NCI-H1105 treated with DMSO at 0.1 percent for 48 hours (cell line): Measurements from ENCODE around the gene TRIO.
"Not testable (repeated sequence)": the region's sequence is repeated elsewhere in the genome, so short reads cannot be mapped to it uniquely, and the experiment has no call there.

Experiments
- DNase-seq: peaks from one replicate; lab custom pipeline; 2025; lab: John Stamatoyannopoulos, UW

Gene TRIO

GRCh38 chr5:14359069-14360043 lies 216.2 kb downstream of the TRIO start:
- DNase-seq = no peak

DNA sequence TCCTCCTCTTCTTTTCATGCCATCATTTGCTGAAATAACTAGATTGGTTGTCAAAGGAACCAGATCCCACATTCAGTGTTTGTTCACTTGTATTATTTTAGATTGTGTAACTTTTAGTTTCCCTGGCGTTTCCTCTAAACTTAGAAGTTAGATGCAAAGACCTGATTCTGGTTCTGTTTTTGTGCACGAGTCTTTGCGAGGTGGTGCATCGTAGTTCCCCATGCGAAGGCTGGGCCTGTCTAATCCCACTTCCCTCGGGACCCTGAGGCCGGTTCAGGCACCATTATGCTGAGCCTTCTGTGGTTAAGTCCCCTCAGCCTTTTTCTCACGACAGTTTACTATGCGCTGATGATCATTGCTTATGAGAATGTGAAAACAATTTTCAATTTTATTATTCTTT lies 219.3 kb downstream of the TRIO start:
- no peak for DNase-seq

GRCh38 chr5:14364096-14364495 lies 221.0 kb downstream of the TRIO start:
- DNase-seq = peak; percentile 4

DNA sequence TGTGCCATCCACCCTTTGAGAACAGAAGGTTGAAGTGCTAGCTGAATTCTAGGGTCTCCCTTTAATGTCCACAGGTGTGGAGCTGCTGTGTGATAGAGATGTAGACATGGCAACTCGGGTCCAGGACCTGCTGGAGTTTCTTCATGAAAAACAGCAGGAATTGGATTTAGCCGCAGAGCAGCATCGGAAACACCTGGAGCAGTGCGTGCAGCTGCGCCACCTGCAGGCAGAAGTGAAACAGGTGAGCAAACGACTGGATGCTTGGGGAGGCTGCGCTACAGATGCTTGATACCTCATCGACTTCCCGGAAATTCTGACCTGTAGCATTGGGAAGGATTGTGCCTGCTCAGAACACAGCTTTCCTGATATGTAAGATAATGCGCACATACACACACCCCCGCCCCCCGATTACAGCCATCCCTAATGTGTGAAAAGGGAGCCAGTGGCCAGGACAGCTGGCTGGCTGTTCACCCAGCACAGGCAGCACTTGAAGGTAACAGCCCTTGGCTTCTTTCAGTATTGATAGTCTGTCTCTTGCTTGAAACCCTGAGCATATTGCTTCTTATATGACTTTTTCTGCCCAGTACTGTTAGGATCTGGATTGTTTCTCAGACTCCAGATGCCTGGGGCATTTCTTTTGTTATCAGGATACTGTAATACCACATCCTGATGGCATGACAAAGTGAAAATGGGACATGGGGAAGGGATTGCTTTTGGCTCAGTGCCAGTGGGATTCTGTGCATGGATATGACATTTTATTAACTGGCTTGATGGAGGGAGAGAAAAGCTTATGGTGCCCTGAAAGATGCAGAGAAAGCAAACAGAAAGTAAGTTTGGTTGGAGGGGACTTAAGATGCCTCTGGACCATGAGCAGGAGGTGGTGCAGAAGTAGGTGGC lies 221.7 kb downstream of the TRIO start:
- DNase-seq = peak; percentile 12

DNA sequence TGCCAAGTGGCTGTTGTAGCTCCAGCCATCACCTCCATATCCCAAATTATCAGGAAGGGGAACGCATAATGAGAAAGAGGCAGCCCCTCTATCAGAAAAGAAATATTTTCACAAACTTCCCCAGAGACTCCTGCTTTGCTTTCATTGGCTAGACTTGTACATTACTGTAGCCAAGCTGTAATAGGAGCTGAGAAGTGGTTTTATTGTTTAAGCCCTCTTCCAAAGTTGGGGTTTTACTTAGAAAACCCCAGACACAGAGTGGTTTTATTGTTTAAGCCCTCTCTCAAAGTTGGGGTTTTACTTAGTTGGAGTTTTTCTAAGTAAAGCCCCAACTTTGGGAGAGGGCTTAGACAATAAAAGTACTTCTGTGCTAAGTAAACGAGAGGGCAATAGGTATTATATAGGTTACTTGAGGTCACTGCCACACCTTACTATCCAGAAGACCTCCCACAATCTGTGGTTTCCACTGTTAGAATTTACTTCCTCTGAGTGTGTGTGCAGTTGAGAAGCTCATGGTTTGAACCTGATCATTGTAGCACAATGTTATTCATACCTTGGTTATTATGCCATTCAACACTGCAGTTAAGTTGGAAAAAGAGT lies 222.8 kb downstream of the TRIO start:
- no peak for DNase-seq

DNA sequence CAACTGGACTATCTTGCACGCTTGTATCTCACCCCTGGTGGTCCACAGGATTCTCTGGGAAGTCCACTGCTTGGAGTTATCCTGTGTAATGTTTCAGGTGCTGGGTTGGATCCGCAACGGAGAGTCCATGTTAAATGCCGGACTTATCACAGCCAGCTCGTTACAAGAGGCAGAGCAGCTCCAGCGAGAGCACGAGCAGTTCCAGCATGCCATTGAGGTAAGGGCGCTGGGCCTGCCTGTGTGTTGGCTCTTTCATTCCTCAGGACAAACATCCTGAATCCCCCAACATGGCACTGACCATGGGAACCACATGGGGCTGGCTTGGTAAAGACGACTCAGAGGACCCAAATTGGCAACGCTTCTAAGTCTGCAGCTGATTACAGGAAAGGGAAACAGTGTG lies 223.6 kb downstream of the TRIO start:
- DNase-seq = no peak

GRCh38 chr5:14367364-14367763 lies 224.2 kb downstream of the TRIO start:
- no peak for DNase-seq

- DNase-seq = no peak
Observed at GRCh38 chr5:14369780-14370179, 226.6 kb downstream of the TRIO start.

DNA sequence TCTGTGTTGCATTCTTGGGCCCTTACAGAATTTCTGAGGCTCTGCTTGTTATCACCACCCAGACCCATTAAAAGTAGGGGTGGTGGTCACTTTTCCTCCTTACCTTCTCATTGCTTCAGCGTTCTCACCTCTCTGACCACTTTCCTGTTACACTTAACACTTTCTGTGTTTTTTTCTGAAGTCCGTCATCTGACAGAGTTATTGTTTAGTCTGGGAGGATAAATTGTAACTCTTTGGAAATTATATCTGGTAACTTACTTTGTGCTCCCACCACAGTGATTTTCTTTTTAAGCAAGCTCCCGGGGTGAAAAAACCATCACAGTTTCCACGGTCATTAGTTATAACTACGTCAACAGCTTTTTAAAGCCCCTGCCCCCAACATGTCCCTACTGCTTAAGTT lies 227.2 kb downstream of the TRIO start:
- DNase-seq = no peak

- no peak for DNase-seq
Observed at GRCh38 chr5:14373685-14374084, 230.5 kb downstream of the TRIO start.

DNA sequence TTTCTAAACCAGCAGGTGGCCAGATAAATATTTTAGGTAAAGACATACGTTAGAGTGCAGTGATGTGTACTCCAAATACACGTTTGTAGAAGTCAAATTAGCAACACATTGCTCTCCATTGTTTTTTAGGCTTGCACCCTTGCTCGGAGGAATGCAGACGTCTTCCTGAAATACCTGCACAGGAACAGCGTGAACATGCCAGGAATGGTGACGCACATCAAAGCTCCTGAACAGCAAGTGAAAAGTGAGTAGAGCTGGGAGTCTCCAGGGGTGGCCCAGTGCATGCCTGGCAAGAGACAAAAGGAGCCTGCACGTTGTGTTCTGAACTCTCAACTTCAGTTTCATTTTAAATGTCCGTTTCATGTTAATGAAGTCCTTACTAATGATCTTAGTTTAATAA lies 231.0 kb downstream of the TRIO start:
- no peak for DNase-seq

GRCh38 chr5:14376789-14377188 lies 233.6 kb downstream of the TRIO start:
- no peak for DNase-seq

DNA sequence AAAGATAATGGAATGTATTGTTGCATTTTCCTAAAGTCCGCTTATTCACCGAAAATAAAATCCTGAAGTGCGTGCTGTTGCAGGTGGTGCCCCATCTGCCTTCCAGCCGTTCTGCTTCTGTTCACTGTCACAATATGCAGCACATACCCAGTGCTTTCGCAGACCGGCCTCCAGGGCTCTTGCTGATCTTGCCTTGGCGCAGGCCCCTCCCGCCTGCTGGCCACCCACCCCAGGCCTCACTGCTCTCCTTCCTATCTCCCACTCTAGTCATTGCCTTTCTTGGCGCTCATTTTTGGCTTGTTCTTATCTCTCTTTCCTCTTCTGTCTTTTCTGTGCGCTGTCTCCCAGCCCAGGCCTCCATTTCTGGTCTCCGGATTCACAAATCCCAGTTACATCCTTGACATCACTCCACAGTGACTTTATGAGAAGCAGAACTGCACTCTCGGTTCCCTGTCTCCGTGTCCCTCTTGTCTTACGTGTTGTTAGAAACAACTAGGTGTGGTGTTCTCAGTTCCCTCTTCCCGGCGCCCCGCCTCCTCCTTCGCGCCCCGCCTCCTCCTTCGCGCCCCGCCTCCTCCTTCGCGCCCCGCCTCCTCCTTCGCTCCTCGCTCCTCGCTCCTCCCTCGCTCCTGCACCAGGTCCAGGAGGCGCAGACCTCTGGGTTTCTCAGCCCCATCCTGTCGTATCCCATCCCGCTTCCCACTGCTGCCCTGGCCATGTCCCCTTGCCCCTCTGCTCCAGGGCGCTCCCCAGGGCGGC lies 236.8 kb downstream of the TRIO start:
- DNase-seq = no peak

DNA sequence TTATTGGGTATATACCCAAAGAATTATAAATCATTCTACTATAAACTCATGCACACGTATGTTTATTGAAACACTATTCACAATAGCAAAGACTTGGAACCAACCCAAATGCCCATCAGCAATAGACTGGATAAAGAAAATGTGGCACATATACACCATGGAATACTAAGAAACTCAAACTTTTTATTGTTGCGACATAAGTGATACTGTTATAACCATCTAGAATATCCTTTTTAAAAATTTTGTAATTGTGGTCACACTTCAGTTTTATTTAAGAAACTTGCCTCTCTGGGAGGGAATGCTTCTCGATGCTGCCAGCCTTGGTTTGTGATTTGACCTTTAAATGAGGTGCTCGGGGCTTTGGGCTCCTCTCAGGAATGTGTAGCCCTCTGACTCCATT lies 237.6 kb downstream of the TRIO start:
- DNase-seq = no peak

- no peak for DNase-seq
Observed at GRCh38 chr5:14382640-14383039, 239.5 kb downstream of the TRIO start.

GRCh38 chr5:14383923-14384322 lies 240.8 kb downstream of the TRIO start:
- DNase-seq = no peak

DNA sequence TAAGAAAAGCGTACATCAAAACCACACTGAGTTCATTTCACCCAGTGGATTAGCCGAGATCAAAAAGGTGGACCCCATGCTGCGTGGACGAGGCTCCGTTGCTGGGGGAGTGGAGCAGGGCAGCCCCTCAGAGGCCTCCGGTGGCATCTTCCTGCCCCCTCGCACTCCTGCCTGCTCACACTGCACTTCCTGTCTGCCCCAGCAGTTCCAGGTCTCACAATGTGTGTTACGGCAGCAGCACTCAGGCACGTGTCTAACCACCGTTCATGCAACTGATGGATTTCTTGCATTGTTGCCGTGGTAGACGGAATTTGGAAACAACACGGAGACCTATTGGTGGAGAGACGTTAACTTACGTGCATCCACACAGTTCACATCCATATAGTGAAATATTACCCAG lies 241.9 kb downstream of the TRIO start:
- no peak for DNase-seq

DNA sequence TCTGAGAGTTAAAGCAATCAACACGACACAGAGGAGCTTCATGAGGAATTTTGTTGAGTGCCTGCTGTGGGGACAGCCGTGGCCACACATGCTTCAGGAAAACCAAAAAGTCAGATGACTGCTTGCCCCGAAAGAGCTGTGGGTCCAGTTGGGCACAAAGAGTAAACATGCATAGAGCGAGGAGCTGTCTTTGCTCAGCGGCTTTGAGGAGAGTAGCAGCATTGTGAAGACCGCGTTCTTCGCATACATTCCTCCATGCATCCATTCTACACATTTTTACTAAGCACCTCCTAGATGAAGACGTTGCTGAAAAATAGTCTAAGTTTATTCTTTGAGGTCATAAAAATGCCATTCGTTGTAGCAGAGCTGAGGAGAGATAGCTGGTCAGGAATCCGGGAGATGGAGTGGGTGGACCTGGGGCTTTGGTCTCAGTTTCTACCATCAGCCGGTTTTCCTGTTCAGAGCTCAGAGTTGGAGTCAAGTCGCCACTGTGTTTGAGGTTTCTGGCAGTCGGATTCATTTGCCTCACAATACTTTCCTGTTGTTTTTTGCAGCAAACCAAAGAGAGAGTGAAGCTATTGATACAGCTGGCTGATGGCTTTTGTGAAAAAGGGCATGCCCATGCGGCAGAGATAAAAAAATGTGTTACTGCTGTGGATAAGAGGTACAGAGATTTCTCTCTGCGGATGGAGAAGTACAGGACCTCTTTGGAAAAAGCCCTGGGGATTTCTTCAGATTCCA lies 243.9 kb downstream of the TRIO start:
- no peak for DNase-seq

GRCh38 chr5:14388741-14389140 lies 245.6 kb downstream of the TRIO start:
- DNase-seq = no peak

- not testable (repeated sequence) for DNase-seq
Observed at GRCh38 chr5:14392552-14392951, 249.4 kb downstream of the TRIO start.

- DNase-seq = no peak
Observed at GRCh38 chr5:14394365-14394764, 251.2 kb downstream of the TRIO start.
